ENCODE measurements around the gene THADA.
"Not testable (repeated sequence)": the region's sequence is repeated elsewhere in the genome, so short reads cannot be mapped to it uniquely, and the experiment has no call there.

Gene THADA, protein sequence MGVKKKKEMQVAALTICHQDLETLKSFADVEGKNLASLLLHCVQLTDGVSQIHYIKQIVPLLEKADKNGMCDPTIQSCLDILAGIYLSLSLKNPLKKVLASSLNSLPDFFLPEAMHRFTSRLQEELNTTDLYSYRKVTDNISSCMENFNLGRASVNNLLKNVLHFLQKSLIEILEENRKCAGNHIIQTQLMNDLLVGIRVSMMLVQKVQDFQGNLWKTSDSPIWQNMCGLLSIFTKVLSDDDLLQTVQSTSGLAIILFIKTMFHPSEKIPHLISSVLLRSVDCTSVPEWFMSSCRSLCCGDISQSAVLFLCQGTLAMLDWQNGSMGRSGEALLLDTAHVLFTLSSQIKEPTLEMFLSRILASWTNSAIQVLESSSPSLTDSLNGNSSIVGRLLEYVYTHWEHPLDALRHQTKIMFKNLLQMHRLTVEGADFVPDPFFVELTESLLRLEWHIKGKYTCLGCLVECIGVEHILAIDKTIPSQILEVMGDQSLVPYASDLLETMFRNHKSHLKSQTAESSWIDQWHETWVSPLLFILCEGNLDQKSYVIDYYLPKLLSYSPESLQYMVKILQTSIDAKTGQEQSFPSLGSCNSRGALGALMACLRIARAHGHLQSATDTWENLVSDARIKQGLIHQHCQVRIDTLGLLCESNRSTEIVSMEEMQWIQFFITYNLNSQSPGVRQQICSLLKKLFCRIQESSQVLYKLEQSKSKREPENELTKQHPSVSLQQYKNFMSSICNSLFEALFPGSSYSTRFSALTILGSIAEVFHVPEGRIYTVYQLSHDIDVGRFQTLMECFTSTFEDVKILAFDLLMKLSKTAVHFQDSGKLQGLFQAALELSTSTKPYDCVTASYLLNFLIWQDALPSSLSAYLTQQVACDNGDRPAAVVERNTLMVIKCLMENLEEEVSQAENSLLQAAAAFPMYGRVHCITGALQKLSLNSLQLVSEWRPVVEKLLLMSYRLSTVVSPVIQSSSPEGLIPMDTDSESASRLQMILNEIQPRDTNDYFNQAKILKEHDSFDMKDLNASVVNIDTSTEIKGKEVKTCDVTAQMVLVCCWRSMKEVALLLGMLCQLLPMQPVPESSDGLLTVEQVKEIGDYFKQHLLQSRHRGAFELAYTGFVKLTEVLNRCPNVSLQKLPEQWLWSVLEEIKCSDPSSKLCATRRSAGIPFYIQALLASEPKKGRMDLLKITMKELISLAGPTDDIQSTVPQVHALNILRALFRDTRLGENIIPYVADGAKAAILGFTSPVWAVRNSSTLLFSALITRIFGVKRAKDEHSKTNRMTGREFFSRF (N-terminal part only)

DNA sequence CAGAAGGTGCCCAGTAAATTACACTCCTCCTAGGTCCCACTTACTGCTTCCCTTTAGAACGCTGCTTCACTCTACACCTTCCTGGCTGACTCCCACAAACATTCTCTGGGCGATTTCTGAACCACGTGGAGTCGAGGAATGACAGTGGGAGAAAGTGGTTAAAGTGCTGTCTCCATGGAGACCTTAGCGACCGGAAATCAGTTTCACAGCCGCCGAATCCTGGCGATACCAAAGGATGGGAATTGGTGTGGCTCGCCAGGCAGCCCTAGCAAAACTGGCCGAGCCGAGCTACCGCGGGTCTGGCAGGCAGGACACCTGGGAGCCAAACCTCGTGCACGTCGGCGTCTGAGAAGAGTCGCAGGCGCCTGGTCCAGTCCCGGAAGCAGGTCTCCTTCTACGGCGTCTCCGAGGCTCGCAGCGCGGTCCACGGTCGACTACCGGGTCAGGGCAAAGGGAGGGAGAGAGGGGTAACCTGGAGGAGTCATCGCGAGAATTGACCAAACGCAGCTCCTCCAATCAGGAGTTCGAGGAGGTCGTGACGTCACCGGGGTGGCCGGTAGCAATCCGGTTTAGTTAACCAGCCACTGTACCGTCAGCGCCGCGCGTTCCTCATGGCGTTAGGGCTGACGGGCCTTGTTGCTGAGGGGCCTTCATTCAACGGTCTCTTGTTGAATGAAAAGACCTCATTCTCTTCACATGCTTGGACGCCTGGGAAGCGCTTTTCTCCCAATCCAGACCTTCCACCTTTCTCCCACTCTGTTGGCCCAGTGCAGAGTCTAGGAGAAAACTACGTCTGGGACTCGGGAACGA is at the start of gene THADA:
Gene THADA, minus strand, starts transcription at position 436 of the 810 bp plus-strand sequence. CDS start 3,646 bp downstream, outside the sequence.
- peak; percentile 99 for DNase-seq

DNA sequence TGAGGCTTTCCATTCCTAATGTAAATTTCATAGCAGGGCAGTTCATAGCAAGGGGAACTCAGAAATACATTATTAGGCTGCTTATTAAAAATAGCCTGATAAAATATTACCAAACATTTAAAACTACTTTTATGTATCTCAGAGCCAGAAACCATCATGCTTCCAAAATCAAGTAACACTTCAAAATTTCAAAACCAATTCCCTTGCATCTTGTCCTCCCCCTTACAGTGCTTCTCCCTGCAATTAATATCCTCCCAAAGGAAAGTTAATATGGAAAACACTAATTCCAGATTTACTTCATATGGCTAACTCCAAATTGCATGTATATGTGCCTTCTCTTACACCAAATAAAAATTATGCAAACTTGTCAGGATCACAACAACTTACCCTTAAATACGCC is 47.8 kb upstream of the THADA start:
- no peak for DNase-seq

DNA sequence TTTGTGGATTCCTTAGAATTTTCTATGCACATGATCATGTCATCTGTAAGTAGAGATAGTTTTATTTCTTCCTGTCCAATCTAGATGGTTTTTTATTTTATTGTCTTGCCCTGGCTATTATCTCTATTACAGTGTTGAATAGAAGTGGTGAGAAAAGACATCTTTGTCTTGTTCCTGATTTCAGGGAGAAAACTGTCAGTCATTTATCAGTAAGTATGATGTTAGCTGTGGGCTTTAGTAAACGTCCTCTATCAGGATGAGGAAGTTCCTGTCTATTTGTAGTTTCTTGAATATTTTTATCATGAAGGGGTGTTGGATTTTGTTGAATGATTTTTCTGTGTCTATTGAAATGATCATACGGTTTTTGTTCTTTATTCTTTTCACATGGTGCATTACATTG is 46.5 kb upstream of the THADA start:
- DNase-seq, result no peak

- peak; percentile 95 for DNase-seq
Measured at GRCh38 chr2:43637030-43637803, 41.4 kb upstream of the THADA start, which contains the start of gene PLEKHH2. Gene PLEKHH2 (plus strand): TSS chr2:43637260. CDS start chr2:43644674, 7,414 bp downstream.

DNA sequence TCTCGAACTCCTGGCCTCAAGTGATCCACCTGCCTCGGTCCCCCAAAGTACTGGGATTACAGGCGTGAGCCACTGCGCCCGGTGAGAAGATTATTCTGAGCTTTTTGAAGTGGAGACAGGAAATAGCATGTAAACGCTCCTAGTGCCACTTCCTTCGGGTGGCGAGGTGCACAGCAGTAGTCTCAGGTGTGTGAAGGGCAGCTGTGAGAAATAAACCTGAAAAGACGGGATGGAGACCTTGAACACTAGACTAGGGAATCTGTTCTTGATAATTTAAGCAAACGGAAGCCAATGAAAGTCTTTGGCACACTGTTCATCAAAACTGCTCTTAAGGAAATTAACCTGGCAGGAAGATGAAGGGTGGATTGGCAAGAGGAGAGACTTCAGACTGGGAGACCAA is 40.8 kb upstream of the THADA start:
- no peak for DNase-seq

- DNase-seq, result not testable (repeated sequence)
Measured at GRCh38 chr2:43636153-43636552, 40.3 kb upstream of the THADA start.

GRCh38 chr2:43634604-43635306 is 38.9 kb upstream of the THADA start:
- no peak for DNase-seq

DNA sequence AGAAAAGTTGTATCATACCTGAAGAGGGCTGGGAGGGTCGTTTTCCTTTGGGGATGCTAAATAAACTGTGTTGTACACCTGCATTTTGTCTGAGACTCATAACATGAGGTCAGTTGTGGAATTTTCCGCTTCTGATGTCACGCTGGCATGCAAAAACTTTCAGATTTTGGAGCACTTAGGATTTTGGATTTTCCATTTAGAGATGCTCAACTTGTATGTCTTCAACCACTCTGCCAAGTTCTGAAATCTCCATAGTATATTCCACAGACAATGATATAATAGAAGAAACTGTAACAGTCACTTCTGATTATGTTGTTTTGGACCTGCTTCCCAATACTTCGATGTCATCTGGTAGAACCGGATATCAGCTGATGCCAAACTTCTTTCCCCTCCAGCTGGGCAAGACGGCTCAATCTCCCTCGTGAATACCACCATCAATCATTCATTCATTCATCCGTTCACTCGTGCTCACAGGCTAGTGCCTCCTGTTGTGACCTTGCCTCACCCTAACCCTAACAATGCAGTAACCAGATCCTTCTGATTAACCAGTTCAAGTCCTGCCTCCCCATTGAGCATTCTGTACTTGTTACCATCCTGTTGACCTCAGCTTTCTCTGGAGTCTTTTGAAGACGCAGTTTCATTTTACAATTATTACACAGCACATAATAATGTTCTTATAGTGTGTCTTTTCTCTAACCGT is 35.9 kb upstream of the THADA start:
- DNase-seq, result no peak

GRCh38 chr2:43622931-43623451 is 27.2 kb upstream of the THADA start:
- DNase-seq, result no peak

DNA sequence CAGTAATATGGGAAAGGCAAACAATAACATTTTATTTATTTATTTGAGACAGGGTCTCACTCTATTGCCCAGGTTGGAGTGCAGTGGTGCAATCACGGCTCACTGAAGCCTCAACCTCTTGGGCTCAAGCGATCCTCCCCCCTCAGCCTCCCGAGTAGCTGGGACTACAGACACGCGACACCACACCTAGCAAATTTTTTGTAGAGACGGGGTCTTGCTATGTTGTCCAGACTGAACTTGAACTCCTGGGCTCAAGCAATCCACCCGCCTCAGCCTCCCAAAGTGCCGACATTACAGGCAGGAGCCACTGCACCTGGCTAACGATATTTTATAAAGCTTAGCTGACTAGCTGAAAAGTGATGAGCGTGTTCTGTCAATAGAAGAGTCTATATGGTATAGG is 23.7 kb upstream of the THADA start:
- no peak for DNase-seq

- no peak for DNase-seq
Measured at GRCh38 chr2:43616967-43617680, 21.3 kb upstream of the THADA start.

GRCh38 chr2:43612944-43613343 is 17.1 kb upstream of the THADA start:
- DNase-seq, result no peak

GRCh38 chr2:43611987-43612894 is 16.4 kb upstream of the THADA start:
- peak; percentile 80 for DNase-seq

- DNase-seq, result no peak
Measured at GRCh38 chr2:43610361-43610760, 14.5 kb upstream of the THADA start.

DNA sequence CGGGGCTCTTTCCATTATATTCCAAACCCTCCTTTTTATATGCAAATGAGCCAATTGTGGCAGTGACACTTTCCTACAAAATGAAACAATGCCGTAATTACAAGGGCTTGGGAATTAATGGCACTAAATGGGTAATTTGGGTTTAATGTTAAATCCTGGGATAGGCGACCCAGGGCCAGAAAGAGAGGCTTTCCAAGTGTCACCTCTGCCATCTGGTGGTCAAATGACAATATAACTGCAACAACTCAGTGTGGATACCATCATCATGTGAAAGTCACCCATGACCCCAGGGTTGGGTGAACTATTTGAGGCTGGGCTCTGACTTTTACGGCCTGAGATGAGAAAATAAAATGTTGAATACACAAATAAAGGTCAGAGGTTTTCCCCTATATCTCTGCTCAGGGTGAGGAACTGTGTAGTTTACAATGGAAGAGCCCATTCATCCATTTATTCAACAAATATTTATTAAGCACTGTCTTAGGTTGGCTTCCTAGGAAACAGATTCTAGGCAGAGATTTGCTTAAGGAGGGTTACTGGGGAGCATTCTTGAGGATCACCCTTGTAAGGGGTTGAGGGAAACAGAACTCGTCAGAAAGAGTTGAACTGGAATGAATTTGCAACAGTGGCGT is 13.6 kb upstream of the THADA start:
- peak; percentile 38 for DNase-seq

DNA sequence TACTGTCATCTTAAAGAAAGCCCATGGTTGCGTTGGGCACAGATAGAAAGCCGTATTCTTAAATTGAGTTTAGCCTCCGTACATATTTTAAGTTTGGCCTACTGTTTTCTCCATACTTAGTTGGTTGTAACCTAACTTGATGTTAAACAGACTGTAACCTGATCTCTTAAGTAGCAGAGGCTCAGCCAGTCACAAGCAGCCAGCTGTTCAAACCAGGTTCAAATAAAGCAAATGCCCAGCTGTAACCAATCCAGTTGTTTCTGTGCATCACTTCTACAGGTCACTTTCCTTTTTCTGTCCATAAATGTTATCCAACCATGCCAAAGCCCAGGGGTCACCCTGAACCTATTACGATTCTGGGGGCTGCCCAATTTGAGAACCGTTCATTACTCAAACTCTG is 10.0 kb upstream of the THADA start:
- no peak for DNase-seq

DNA sequence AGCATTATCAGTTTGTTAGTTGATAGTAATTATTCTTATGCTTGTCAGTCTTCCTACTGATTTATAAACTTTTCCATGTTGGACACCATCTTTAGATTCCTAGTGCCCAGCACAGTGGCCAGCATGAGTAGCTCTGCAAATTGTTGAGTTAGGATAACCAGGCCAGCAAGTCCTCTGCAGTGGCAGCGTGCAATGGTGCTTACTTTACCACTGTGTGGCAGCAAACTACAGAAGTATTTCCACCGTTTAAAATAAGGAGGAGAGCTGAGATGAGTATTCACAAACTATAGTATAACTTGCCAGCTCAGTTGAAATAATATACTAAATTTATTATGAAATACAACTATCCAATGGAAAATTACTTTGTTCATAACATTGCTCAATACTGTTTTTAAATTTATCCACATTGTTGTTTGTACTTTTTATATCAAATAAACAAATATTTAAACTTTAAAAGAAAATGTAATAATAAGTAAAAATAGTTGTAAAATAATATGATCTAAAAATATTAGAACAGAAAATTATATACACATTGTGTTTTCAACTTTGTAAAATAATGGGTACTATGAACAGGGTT is 9.3 kb upstream of the THADA start:
- peak; percentile 39 for DNase-seq
